Measurements from ENCODE around the gene KLHL34.

Gene KLHL34

GRCh38 chrX:21658152-21658737, at the start of gene KLHL34:
KLHL34 (minus strand) TSS chrX:21658330; CDS start chrX:21657788, 542 bp downstream.
- DNase-seq = no peak

DNA sequence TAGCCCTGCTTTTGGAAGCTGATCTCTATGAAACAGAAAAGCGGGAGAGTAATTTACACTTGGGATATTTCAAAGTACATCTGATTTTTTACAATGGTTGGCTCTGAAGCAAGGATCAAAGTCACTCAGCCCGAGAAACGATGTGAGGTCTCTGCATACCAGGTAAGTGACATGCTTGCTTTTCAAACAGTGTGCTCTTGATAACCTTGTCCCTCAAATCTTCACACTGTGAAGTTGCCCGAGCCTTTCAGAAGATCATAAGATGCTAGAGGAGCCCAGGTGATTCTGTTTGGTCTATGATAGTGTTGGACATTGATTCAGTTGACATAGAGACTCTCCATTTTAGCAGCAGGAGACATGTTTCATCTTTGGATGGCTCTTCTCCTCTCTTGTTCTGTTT, 47.1 kb upstream of the KLHL34 start:
- no peak for DNase-seq

DNA sequence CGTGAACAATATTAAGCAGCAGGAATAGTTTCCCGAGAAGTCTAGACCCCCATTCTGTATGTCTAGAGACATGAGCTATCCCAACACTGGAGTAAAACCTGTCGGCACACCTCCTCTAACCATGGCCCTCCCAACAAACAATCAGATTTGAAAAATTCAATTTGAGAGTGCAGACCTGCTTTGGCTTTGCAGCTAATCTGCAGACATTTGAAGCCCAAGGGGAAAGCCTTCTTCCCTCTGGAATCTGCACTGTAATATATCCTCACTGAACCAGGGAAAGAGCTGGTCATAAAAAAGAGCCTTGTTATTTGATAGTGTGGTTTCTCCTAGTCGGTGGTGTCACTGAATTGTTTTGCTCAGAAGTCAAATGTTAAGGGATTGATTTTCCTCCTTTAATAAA, 44.6 kb upstream of the KLHL34 start:
- DNase-seq = no peak

- no peak for DNase-seq
These were observed 42.8 kb upstream of the KLHL34 start for GRCh38 chrX:21700967-21701366.

DNA sequence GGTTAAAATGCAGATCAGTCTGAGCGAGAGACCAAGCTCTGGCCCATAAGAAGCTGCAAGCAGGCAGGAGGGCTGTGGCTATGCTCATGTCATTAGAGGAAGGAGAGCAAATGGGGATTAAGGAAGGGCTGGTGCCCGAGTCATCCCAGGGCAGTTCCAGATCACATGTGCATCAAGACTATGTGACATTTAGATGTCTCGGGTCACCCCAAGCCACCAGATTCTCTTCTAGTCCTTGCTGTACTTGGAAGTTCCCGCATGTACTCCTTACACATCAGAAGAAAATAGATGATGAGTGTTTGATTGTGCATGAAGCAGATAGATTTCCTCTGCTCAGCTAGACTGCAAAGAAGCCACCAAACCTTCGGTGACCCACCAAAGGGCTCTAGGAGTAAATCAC, 42.1 kb upstream of the KLHL34 start:
- DNase-seq = no peak

- no peak for DNase-seq
These were observed 41.0 kb upstream of the KLHL34 start for GRCh38 chrX:21699136-21699535.

DNA sequence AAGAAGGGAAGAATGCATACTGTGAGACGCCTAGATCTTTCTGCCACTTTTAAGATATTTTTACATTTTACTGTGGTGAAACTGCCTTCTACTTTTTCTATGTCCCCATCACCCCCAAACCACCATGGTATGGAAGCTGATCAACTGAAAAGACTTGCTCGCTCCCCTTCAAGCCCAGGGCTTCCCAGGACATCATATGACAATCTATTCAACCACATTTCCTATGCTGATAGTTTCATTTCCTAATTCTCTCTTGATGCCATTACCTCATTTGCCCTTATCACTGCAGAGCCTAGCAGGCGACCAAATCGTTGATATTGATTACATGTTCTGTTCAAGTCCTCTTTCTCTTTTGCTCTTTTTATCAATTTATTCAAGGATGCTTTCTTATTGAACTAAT, 40.1 kb upstream of the KLHL34 start:
- DNase-seq = no peak

GRCh38 chrX:21691512-21692018, 33.4 kb upstream of the KLHL34 start:
- DNase-seq = no peak

GRCh38 chrX:21683941-21684340, 25.8 kb upstream of the KLHL34 start:
- DNase-seq = no peak

DNA sequence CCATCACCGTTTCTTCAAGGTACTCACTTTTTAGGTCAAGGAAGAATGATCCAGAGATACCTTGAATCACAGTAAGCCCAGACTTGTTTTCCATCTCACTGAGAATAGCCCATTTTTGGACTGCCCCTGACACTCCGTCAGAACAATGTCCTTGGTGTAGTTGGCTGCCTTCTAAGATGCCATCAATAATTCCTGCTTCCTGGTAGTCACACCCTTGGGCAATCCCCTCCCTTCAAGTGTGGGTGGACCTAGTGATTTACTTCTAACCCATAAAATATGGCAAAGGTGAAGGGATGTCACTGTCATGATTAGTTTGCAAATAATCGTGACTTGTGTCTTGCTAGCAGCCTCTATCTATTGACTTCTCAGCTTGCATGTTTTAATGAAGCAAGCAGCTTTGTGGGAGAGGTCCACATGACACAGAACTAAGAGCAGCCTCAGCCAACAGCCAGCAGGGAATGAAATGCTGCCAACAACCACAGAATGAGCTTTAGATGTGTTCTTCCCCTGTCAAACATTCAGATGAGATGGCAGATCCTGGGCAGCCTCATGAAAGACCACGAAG, 20.0 kb upstream of the KLHL34 start:
- no peak for DNase-seq

- DNase-seq = no peak
These were observed 17.8 kb upstream of the KLHL34 start for GRCh38 chrX:21675931-21676330.

GRCh38 chrX:21674430-21675186, 16.5 kb upstream of the KLHL34 start:
- no peak for DNase-seq

- DNase-seq = no peak
These were observed 8.5 kb upstream of the KLHL34 start for GRCh38 chrX:21666679-21667078.

DNA sequence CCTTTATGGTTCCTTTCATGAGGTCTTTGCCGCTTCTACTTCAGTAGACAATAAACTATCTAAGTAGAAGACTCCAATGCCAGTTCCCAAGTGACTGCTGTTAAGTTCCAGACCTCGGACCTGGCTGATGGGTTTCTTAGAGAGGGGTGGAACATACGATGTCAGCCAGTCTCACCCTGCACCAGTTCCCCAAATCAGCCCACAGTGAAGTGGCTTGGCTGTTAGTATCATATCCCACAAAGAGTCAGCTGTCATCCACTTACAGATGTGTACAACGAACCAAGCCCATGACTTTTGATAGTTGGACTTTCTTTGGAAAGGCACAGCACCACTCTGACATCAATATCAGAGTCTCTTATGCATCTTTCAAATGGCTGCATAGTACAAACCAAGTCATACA, 8.1 kb upstream of the KLHL34 start:
- no peak for DNase-seq

GRCh38 chrX:21662761-21663160, 4.6 kb upstream of the KLHL34 start:
- no peak for DNase-seq

DNA sequence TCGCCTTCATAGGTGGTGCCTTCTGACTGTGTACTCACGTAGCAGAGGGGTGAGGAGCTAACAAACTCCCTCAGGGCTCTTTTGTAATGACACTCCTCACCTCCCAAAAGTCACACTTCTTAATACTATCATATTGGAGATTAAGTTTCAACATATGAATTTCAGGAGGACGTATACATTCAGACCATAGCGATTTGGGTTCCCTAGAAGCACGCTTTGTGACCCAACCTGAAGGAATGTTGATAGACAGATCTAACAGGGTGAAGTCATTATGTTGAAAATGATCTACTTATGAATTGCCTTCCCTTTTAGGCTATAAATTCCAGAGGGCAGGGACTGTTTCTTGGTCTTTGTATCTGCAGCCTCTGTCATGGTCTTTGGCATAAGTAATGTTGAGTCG, 3.2 kb upstream of the KLHL34 start:
- DNase-seq = no peak

- DNase-seq = no peak
These were observed 2.0 kb upstream of the KLHL34 start for GRCh38 chrX:21660156-21660555.

DNA sequence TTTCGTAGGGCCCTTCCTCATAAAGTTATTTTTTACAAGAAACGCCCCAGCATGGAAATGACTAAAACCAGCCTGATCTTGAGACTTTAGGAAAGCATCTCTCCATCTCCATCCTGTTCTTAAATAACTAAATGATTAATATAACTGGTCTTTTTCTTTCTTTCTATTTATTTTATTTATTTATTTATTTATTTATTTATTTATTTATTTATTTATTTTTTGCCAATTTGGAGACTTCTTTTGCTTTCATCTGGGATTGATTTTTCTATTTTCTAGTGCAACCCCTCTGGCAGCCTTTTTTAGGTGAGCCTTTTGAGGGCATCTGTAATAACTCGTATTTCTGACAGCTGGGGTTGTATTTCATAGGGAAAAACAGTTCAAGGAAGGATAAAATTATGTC, 1.2 kb upstream of the KLHL34 start:
- no peak for DNase-seq

DNA sequence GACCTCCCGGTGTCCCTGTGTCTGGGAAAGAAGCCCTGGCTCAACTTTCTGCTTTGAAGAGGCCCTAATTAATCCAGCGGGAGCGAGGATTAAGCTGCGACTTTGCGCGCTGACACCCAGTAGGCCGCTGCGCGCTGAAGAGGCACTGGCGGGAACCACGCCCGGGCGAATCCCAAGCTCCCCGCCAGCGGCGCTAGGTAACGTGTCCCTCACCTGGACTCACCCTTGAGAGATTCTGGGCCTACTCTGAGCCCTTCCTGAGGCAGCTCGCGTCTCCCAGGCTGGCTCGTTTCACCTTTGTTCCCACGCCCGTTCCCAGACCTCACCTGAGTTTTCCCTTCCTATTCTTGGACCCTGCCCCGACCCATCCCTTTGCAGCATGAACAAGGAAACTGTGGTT, 616 bp upstream of the KLHL34 start:
- DNase-seq = no peak

DNA sequence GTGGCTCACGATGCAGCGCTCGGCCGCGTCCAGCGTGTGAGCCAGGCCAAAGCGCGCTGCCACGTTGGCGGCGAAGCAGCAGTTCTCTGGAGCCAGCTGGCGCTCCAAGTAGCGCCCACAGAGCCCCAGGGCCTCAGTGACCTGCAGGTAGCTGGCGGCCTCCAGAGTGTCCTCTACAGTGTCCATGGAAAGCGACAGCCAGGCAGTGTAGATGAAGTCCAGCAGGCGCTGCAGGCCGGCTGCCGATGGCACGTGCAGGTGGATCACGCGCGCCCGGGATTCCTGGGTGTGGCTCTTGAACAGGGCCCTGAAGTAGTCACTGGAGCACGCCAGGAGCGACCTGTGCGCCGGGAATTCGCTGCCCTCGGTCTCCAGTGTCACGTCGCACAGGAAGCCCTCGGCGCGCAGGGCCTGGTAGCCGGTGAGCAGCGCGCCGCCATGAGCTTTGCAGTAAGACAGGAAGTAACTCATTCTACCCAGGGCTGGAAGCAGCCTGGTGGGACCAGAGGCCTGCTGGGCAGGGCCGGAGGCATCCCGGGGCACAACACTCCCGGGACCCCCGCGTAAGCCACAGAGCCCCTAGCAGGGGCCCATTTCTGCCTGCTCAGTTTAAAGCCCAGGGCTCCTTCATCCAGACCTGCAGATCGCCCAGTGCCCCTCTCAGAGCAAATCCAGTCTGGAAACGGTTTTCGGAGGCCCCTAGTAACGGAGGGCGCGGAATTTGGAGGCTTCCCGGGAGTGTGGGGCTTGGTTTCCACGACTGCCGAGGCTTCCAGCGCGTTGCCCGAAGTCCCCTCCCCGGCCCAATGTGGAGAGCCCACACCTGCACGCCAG, 595 bp downstream of the KLHL34 start:
- DNase-seq = no peak

DNA sequence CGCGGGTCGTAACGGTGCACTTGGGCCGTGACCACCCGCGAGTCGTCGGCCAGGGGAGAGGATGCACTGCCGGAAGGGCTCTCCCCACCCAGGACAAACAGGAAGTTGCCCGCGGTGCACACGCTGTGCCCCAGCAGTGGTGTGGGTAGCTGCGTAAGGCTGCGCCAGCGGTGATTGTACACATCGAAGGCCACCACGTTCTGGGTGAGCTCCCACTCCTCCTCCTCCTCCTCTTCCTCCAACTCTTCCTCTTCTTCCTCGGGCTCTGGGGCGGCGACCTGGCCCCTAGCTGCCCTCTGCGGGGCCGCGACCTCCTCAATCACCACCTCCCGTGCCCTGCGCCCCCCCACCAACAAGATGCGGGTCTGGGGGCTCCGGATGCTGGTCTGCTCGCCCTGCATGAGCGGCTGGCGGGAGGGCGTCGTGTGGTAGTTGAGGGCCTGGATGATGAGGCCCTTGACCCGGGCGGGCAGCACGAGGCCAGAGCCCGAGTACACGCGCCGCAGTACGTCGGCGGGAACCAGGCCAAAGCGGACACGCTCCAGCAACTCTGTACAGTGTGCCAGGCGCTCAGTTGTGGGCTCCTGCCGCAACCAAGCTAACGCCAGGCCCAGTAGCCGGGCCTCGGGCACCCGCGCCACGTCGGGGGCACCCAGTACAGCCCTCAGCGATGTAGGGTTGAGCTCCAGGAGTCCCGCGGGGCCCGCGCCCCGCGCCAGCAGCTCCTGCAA, 1.4 kb downstream of the KLHL34 start:
- DNase-seq = no peak
